ENCODE data around the gene APLF.
A peak's percentile ranks its signal among the peaks of the same experiment; 100 is the strongest.

Gene APLF

GRCh38 chr2:68452158-68452900 lies 15.1 kb upstream of the APLF start:
- in situ Hi-C loops (cut with MboI; ENCODE audit: low pct_unique_long_range_greater_than_20kb, low sequenced_read_pairs, unreplicated experiment) = no loop called here
- TF ChIP-seq CTCF (IDR thresholded peaks at IDR 0.05; ENCODE audit: extremely low read depth, insufficient read depth, missing control alignments) = no peak
- no peak for DNase-seq (ENCODE audit: low spot score)

GRCh38 chr2:68453761-68454360 lies 13.5 kb upstream of the APLF start:
- no peak for DNase-seq (ENCODE audit: low spot score)
- TF ChIP-seq CTCF (IDR thresholded peaks at IDR 0.05; ENCODE audit: extremely low read depth, insufficient read depth, missing control alignments) = no peak
- in situ Hi-C loops (cut with MboI; ENCODE audit: low pct_unique_long_range_greater_than_20kb, low sequenced_read_pairs, unreplicated experiment) = no loop called here

GRCh38 chr2:68454719-68455118 lies 12.7 kb upstream of the APLF start:
- no peak for TF ChIP-seq CTCF (IDR thresholded peaks at IDR 0.05; ENCODE audit: extremely low read depth, insufficient read depth, missing control alignments)
- in situ Hi-C loops (cut with MboI; ENCODE audit: low pct_unique_long_range_greater_than_20kb, low sequenced_read_pairs, unreplicated experiment) = no loop called here

GRCh38 chr2:68456198-68456597 lies 11.2 kb upstream of the APLF start:
- in situ Hi-C loops (cut with MboI; ENCODE audit: low pct_unique_long_range_greater_than_20kb, low sequenced_read_pairs, unreplicated experiment) = no loop called here
- no peak for TF ChIP-seq CTCF (IDR thresholded peaks at IDR 0.05; ENCODE audit: extremely low read depth, insufficient read depth, missing control alignments)
- DNase-seq (ENCODE audit: low spot score) = no peak

More at GRCh38 chr2:68454719-68455118, 12.7 kb upstream of the APLF start:
- no peak for DNase-seq (ENCODE audit: low spot score)

GRCh38 chr2:68458981-68459380 lies 8.4 kb upstream of the APLF start:
- DNase-seq (ENCODE audit: low spot score) = no peak
- in situ Hi-C loops (cut with MboI; ENCODE audit: low pct_unique_long_range_greater_than_20kb, low sequenced_read_pairs, unreplicated experiment) = no loop called here
- TF ChIP-seq CTCF (IDR thresholded peaks at IDR 0.05; ENCODE audit: extremely low read depth, insufficient read depth, missing control alignments) = no peak

- TF ChIP-seq CTCF (IDR thresholded peaks at IDR 0.05; ENCODE audit: extremely low read depth, insufficient read depth, missing control alignments) = peak; percentile 67
- in situ Hi-C loops (cut with MboI; ENCODE audit: low pct_unique_long_range_greater_than_20kb, low sequenced_read_pairs, unreplicated experiment) = no loop called here
- DNase-seq (ENCODE audit: low spot score) = peak; percentile 63
Observed at GRCh38 chr2:68463287-68463877, 4.0 kb upstream of the APLF start.

Data from GM13977 (cell line).